CD4-positive, alpha-beta T cell (primary cell): ENCODE measurements around the gene AUP1. TPM values are rescaled to one million over a fixed set of nuclear protein-coding genes. Genes with fewer than 3 reads are reported as not detected.

ENCODE experiments used
- ATAC-seq: fragments of 200-7000 bp; cut with Tn5 transposase; one replicate; pipeline ENCODE4 v1.10.0; 2022; ENCODE audit warnings: mild to moderate bottlenecking; ENCODE audit not compliant: poor library complexity
- CTCF ChIA-PET: fragments of 350-600 bp; sonication (Branson Sonifier 250); formaldehyde crosslinking; loops from one replicate; lab custom pipeline; 2021; ENCODE audit warnings: antibody characterized with exemption, inconsistent platforms; lab: Charles Lee
- POLR2A ChIA-PET: fragments of 350-600 bp; sonication (Branson Sonifier 250); formaldehyde crosslinking; loops from one replicate; lab custom pipeline; 2021; ENCODE audit warnings: antibody characterized with exemption, inconsistent platforms; lab: Charles Lee
- DNase-seq, 14 experiments: peaks; one replicate each; pipeline ENCODE4 v3.0.0-alpha.2; 2013 to 2020; ENCODE audit warnings: mixed read lengths in 2 of 14
- H3K27ac ChIP-seq, 2 donors: one replicate each; pipeline versions ENCODE4 v1.5.1 to v1.7.0; 2013; ENCODE audit warnings: low read length in 2 of 2, low read depth in 1 of 2, mild to moderate bottlenecking in 1 of 2
- H3K27me3 ChIP-seq, 2 experiments: 1 replicate in 1 of 2; 2 replicates in 1 of 2; pipeline versions ENCODE4 v1.6.1 to v1.7.0; 2013; ENCODE audit warnings: low read length in 2 of 2, control low read depth in 1 of 2, mild to moderate bottlenecking in 1 of 2, moderate library complexity in 1 of 2; ENCODE audit not compliant: insufficient read depth in 2 of 2, control insufficient read depth in 1 of 2
- H3K36me3 ChIP-seq: one replicate; pipeline ENCODE4 v1.6.1; 2013; ENCODE audit warnings: low read length, control low read depth; ENCODE audit not compliant: insufficient read depth
- H3K4me1 ChIP-seq: one replicate; pipeline ENCODE4 v1.6.1; 2013; ENCODE audit warnings: low read length, control low read depth; ENCODE audit not compliant: insufficient read depth
- H3K4me3 ChIP-seq: one replicate; pipeline ENCODE4 v1.5.1; 2013; ENCODE audit warnings: mild to moderate bottlenecking, low read length, moderate library complexity
- H3K9me3 ChIP-seq, 2 experiments: 1 replicate in 1 of 2; 2 replicates in 1 of 2; pipeline versions ENCODE4 v1.6.1 to v1.7.0; 2013; ENCODE audit warnings: low read length in 2 of 2, mild to moderate bottlenecking in 2 of 2, control low read depth in 1 of 2, moderate library complexity in 1 of 2; ENCODE audit not compliant: control insufficient read depth in 1 of 2, insufficient read depth in 1 of 2
- H3K27ac Mint-ChIP-seq: one replicate; pipeline ENCODE4 v1.8.0; 2020; ENCODE audit warnings: mixed read lengths
- H3K27me3 Mint-ChIP-seq: one replicate; pipeline ENCODE4 v1.8.0; 2021; ENCODE audit warnings: mixed read lengths
- H3K36me3 Mint-ChIP-seq: one replicate; pipeline ENCODE4 v1.8.0; 2021; ENCODE audit warnings: low read depth, mixed read lengths
- H3K4me1 Mint-ChIP-seq: one replicate; pipeline ENCODE4 v1.8.0; 2021; ENCODE audit warnings: low read depth, mixed read lengths
- H3K4me3 Mint-ChIP-seq: one replicate; pipeline ENCODE4 v1.8.0; 2020; ENCODE audit warnings: mild to moderate bottlenecking, mixed read lengths
- H3K9me3 Mint-ChIP-seq: one replicate; pipeline ENCODE4 v1.8.0; 2020; ENCODE audit warnings: mixed read lengths
- CTCF ChIP-seq: fragments of 200-600 bp; IDR thresholded peaks from one replicate; pipeline ENCODE4 v1.8.0; 2022; ENCODE audit warnings: antibody characterized with exemption, mild to moderate bottlenecking
- intact Hi-C, 2 experiments: fragments of 100-400 bp; cut with DNase I in 1 of 2; cut with micrococcal nuclease in 1 of 2; formaldehyde crosslinking; loops; one replicate each; pipeline versions ENCODE4 v1.15.1 to v1.9.0; 2023 to 2025; cut with DNase I, micrococcal nuclease
- total RNA-seq, 174 experiments: library from RNA in 2 of 174; stranded (reverse) in 2 of 174; gene quantifications; one replicate each; pipeline ENCODE4 v1.2.3 and lab custom pipeline; 2021 to 2026

AUP1 gene
- total RNA-seq, 2 experiments from 2014 or later, result 162 to 170 TPM

GRCh38 chr2:74502720-74503505 lies 26.6 kb downstream of the AUP1 start:
- Mint-ChIP-seq H3K9me3 (no peaks in the 10 kb centered on the region), H3K4me1 (peaks cover 85% of the 10 kb centered on the region), H3K27ac (no peak overlapping the region), H3K36me3 (peaks cover 35% of the 10 kb centered on the region), H3K27me3 (peaks cover 91% of the 10 kb centered on the region), H3K4me3 (peak overlapping the region; percentile 60)
- Histone ChIP-seq H3K4me3 (peak overlapping the region; percentile 53), H3K27me3 (peaks cover 63 to 69% of the 10 kb centered on the region in 2 experiments), H3K36me3 (peaks cover 18% of the 10 kb centered on the region), H3K9me3 (peaks cover 0 to 31% of the 10 kb centered on the region in 2 experiments), H3K27ac (no peak overlapping the region), H3K4me1 (peaks cover 68% of the 10 kb centered on the region)
- ChIA-PET POLR2A (interaction anchor here (0.6 to 1.6 kb wide), 6 partner anchors 10 to 305 kb away, joined by 3 to 6 read pairs (median 3); partner anchors contain the start of genes AUP1, C2orf81, CCDC142 and HTRA2), CTCF (interaction anchor here (1.1 to 2.1 kb wide), 3 partner anchors 20 to 324 kb away, joined by 3 to 7 read pairs (median 3); partner anchors contain the start of genes CCDC142, MOB1A and TTC31)
- no peak for TF ChIP-seq CTCF
- intact Hi-C loops, result no loop called here
- DNase-seq (peak in 8 of 14 experiments; percentile 20 to 75 (median 50)), ATAC-seq (no peak)

GRCh38 chr2:74502147-74502719 lies 27.3 kb downstream of the AUP1 start:
- peaks cover 86% of the 10 kb centered on the region for H3K4me1 Mint-ChIP-seq
- H3K27ac Mint-ChIP-seq, result no peak overlapping the region
- ATAC-seq, result no peak
- H3K36me3 ChIP-seq, result peaks cover 18% of the 10 kb centered on the region
- H3K27ac ChIP-seq, result no peak overlapping the region
- peaks cover 90% of the 10 kb centered on the region for H3K27me3 Mint-ChIP-seq
- CTCF ChIA-PET, result interaction anchor here (2.3 kb wide), 1 partner anchor 19 kb away, joined by 9 read pairs; the partner anchor contains the start of genes CCDC142 and TTC31
- TF ChIP-seq CTCF, result no peak
- H3K4me3 Mint-ChIP-seq, result peak overlapping the region; percentile 60
- intact Hi-C loops, result no loop called here
- H3K27me3 ChIP-seq, result peaks cover 63 to 72% of the 10 kb centered on the region in 2 experiments
- DNase-seq, result no peak
- H3K4me1 ChIP-seq, result peaks cover 70% of the 10 kb centered on the region
- H3K4me3 ChIP-seq, result peak overlapping the region; percentile 53
- H3K9me3 ChIP-seq, result peaks cover 0 to 37% of the 10 kb centered on the region in 2 experiments
- POLR2A ChIA-PET, result no interaction called here
- H3K9me3 Mint-ChIP-seq, result no peaks in the 10 kb centered on the region
- peaks cover 28% of the 10 kb centered on the region for H3K36me3 Mint-ChIP-seq

GRCh38 chr2:74501335-74502071 lies 28.0 kb downstream of the AUP1 start:
- Mint-ChIP-seq H3K4me3 (peak overlapping the region; percentile 48), H3K9me3 (no peaks in the 10 kb centered on the region), H3K27me3 (peaks cover 84% of the 10 kb centered on the region), H3K4me1 (peaks cover 78% of the 10 kb centered on the region), H3K36me3 (peaks cover 21% of the 10 kb centered on the region), H3K27ac (no peak overlapping the region)
- H3K9me3 ChIP-seq, result peaks cover 0 to 37% of the 10 kb centered on the region in 2 experiments
- H3K27me3 ChIP-seq, result peaks cover 63 to 72% of the 10 kb centered on the region in 2 experiments
- DNase-seq (no peak), ATAC-seq (no peak)
- ChIA-PET CTCF (interaction anchor here (2.3 kb wide), 1 partner anchor 18 kb away, joined by 9 read pairs; the partner anchor contains the start of genes CCDC142 and TTC31), POLR2A (interaction anchor here (0.6 to 4.5 kb wide), 3 partner anchors 19 to 47 kb away, joined by 3 to 21 read pairs (median 10); partner anchors contain the start of genes AUP1, CCDC142, HTRA2 and INO80B)
- intact Hi-C loops, result no loop called here
- H3K27ac ChIP-seq, result no peak overlapping the region
- H3K36me3 ChIP-seq, result peaks cover 18% of the 10 kb centered on the region
- peaks cover 63% of the 10 kb centered on the region for H3K4me1 ChIP-seq
- no peak overlapping the region for H3K4me3 ChIP-seq
- TF ChIP-seq CTCF, result no peak
